Fibroblast of peridontal ligament (primary cell): ENCODE results near the gene ELF1.
A peak's percentile ranks its signal among the peaks of the same experiment; 100 is the strongest.
"Not testable (repeated sequence)": the region's sequence is repeated elsewhere in the genome, so short reads cannot be mapped to it uniquely, and the experiment has no call there.

Source experiments
- DNase-seq: peaks from one replicate; pipeline ENCODE4 v3.0.0-alpha.2; 2010; ENCODE audit errors: extremely low read depth

The ELF1 gene

DNA sequence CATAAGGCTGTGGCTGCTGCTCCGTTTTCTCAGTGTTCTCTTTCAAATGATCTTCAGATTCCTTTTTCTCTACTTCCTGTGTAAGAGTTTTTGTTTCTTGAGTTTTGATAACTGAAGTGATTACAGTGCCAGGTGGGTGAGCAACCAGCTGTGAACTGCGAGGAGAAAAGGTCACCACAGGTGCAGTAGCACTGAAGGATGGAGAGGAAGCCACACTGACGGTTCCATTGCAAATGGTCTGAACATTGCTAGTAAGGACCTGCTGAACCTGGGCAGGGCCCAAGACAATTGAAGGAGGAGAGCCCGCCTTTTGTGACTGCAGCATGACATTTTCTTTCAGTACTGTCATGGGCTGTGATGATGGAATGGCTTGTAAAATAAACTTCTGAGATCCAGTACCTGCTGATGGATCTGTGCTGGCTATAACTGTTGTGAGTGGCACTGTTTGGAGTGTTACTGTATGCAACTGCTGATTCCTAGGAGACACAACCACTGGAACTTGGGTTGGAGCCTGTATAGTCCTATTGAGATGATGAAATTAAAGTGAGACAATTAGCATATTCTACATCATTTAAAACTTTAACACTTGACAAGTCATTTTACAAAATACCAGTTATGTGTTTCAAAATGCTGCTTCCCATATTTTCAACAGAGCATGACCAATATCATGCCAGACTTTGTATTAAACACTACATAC lies 85.5 kb downstream of the ELF1 start:
- DNase-seq = no peak

DNA sequence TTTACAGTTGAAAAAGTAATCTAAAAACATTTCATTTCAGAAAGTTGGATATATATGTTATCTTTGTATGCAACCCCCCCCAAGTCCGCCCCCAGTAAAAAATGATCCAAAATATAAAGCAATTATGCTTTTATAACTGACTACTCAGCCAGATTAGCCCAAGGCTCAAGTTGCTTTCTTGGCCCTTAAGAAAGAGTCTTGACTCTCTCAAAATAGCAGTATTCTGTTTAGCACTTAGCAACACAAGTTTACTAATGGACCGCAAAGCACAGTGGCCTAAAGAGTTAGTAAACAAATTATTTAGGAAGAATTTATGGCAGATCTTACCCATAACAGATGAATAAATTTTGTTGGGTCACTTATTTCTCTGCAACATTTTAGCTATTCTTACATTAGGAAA lies 86.9 kb downstream of the ELF1 start:
- no peak for DNase-seq

DNA sequence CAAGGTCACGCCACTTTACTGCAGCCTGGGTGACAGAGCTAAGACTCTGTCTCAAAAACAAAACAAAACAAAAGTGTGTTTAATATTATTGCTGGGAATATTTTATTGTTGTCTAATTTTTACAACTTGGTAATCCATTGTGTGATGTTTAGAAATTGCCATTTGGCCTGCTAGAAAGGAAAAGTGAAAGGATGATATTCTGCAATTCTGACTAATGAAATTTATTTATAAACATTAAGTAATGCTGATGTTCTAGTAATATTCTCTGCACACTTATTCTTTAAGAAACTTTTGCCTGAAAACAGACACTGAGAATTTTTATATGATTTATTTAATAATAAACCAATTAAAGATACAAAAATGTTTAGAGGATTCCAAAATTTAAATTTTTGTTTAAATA lies 87.4 kb downstream of the ELF1 start:
- DNase-seq = no peak

DNA sequence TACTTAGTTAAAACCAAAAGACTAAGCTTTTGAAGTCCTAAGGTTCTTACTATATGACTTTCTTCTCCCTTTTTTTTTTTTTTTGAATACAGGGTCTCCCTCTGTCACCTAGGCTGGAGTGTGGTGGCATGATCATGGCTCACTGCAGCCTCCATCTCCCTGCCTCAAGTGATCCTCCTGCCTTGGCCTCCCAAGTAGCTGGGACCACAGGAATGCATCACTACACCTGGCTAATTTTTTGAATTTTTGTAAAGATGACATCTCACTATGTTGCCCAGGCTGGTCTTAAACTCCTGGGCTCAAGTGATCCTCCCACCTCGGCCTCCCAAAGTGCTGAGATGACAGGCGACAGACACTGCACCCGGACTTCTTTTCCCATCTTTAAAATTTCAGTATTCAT lies 89.2 kb downstream of the ELF1 start:
- DNase-seq = not testable (repeated sequence)

DNA sequence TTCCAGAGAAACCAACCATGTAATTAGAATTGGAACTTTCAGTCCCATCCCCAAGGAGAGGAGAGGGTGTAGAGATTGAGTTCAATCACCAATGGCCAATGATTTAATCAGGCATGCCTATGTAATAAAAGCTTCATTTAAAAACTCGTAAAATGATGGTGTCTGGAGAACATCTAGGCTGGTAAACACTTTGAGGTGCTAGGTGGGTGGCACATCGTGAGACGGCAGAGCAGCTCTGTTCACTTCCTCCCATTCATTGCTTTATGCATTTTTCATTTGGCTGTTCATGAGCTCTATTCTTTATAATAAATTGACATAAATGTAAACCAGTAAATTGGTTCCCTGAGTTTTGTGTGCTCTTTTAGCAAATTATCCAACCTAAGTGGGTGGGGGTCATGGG lies 90.1 kb downstream of the ELF1 start:
- no peak for DNase-seq

DNA sequence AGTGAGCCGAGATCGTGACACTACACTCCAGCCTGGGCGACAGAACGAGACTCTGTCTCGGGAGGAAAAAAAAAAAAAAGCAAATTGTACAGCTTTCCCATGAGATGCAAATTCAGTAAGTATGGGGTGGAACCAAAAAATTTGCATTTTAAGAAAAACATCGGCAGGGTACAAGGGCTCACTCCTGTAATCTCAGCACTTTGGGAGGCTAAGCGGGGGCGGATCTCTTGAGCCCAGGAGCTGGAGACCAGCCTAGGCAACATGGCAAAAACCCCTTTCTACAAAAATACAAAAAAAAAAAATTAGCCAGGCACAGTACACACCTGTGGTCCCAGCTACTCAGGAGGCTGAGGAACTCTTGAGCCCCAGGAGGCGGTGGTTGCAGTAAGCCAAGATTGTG lies 91.2 kb downstream of the ELF1 start:
- no peak for DNase-seq

DNA sequence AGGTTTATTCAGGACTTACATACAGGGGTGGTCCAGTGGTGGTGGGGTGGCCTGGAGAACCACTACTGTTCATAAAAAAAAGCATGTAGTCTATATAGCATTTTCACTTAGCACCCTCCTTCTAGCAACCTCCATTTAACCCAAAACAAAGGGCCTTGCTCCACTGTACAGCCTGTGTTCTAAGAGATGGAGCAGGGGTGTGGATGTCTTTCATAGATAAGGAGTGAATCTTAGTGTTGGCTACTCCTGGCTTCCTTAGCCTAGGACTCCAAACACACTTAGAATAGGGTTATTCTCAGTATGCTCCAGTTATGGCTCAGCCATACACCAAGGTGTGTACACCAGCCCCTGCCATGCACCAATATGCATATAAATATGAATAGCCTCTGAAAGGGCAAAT lies 95.2 kb downstream of the ELF1 start:
- DNase-seq = no peak

DNA sequence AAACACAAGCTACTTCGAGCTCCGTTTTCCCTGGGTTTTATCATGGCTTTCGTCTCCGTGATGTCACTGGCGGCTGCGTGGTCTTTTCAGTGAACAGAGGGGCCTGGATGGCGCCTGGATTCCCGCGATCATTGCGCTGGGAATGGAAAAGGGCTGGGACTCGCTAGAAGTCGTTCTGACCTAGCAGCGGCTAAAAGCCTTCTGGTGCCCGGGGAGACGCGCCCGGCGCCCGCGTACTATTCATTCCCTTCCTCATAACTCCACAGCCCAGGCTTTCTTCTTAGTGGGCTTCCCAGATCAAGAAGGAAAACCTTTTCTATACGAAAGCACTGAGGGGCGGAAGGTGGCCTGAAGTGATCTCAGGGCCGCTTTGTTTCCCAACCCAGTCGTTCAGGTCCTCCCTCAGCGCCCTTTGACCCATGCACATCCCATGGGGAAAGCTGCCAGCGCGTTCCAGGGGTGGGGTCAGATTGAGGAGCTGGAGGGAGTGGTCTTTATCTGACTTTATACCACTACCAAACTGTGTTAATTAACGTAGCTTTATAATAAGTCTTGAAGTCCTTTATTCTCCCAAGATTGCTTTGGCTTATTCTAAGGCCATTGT lies 96.6 kb downstream of the ELF1 start:
- no peak for DNase-seq

DNA sequence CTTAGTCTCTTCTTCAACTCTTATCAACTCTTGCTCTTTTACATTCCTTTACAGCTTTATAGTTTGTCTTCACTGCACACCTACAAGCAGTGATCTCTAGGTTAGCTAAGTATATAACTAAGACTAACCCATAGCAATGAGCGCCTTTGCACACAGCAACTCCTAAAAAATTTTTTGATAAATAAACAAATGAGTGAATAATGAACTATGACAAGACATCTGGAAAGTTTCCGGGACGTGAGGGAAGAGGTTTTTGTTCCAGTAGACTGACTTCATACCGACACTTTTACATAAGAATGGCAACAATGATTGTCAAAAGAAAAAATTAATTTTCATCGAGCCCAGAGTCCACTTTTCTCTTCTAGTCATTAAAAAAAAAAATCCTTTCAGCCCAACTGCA lies 98.3 kb downstream of the ELF1 start:
- DNase-seq = peak; percentile 38

DNA sequence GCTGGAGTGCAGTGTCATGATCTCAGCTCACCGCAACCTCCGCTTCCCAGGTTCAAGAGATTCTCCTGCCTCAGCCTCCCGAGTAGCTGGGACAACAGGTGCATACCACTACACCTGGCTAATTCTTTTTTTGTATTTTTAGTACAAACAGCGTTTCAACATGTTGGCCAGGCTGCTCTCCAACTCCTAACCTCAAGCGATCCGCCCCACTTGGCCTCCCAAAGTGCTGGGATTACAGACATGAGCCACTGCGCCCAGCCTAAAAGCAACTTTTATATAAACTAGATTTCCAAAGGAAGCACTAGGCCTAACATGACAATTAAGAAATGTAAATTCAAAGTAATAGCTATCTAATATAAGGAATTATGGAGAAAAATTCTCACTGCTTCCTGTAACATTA lies 99.2 kb downstream of the ELF1 start:
- DNase-seq = peak; percentile 11

DNA sequence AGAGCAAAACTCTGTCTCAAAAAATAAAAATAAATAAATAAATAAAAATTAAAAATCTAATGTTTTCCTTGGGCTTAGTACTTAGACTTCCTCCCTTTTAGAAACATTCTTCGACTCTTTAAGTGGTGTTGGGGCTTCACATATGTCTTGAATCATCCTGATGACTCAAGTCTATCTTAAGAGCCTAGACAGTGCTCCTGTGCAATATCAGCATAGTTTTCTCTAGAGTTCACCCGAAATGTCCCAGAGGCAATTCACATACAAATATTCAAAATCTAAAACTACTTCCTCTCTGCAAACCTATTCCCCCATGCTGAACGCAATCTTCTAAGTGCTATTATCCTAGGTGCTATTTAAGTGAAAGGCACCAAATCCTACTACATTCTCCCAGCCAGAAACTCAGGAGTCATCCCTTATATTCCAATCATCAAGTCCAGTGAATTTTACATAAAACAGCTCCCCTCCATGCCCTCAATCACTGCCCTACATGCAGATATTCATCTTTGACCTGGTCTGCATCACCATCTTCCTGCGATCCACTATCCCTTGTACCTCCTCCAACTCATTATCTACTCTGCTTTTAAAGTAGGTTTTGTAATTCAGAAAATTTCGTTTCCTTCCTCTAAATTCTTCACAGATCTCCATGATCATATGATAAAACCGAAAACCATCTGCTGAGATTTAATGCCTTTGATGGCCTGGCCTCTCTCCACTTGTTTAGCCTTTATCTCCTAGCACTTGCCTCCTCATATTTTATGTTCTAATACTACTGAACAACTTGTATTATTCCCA lies 102.7 kb downstream of the ELF1 start:
- peak; percentile 58 for DNase-seq

DNA sequence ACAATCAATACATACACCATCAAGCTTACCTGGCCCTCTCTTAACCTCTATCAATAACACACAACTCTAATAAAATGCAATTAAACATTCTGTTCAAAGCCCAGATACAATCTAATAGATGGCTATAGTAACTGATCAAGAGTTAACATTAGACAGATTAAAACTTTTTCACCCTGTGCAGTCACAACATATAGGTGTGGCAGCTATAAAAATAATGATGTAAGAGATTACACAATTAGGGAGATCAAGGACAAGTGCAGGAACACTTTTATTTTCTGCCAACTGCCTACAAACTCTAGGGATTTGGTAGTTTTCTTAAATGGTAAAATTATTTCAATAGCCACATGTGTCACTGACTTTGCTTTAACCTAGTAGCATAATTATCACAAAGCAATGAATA lies 104.3 kb downstream of the ELF1 start:
- not testable (repeated sequence) for DNase-seq

DNA sequence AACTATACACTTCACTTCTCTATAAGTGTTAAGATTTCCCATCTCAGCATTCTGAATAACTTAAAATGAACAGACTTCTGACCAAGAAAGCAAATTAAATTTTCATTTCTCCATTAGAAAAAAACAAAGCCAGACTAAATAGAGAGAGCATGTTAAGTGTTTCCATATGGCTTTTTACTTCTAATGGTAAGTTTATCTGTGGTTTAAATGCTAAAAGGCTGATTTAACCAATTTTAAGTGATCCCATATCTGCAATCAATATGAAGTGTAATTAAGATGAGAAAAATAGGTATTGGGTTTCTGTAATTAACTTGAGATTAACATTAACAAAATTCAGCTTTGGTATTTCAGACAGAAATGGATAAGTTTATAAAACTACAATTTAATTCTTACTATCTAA lies 107.8 kb downstream of the ELF1 start:
- peak; percentile 43 for DNase-seq

DNA sequence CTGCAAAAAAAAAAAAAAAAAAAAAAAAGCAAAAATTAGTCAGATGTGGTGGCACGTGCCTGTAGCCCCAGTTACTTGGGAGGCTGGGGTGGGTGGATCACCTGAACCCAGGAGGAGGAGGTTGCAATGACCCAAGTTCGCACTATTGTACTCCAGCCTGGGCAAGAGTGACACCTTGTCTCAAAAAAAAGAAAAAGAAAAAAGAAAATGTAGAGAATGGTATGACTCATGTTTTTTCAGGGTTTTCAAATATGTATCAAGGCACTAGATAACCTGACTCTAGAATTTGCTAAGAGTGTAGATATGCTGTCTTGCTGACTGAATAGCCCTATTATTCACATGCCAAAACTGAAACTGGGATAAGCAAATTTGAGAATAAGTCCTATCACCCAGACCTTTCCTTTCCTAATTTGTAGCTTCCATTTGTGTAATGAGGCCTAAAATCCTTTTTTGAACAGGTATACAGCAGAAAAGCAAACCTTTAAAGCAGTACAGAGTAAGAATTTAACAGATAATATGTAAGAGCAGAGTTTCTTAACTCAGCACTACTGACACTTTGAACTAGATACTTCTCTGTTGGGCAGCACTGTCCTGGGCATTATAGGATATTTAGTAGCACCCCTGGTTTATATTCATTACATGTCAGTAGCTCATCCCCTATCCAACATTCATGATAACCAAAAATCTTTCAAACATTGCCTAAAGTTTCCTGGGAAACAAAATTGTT lies 108.6 kb downstream of the ELF1 start:
- DNase-seq = peak; percentile 27

DNA sequence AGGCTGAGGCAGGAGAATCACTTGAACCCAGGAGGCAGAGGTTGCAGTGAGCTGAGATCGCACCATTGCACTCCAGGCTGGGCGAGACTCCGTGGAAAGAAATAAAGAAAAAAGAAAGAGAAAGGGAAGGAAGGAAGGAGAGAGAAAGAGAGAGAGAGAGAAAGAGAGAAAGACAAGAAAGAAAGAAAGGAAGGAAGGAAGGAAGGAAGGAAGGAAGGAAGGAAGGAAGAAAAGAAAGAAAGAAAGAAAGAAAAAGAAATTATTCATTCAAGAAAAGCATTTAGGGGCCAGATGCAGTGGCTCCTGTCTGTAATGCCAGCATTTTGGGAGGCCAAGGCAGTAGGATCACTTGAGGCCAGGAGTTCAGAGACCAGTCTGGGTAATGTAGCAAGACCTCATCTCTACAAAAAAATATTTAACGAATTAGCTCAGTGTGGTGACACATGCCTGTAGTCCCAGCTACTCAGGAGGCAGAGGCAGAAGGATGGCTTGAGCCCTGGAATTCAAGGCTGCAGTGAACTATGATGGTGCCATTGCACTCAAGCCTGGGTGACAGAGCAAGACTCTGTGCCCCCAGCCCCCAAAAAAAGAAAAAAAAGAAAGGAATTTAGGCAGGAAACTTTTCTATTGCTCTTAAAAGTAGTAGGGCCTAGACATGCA lies 109.4 kb downstream of the ELF1 start:
- not testable (repeated sequence) for DNase-seq

DNA sequence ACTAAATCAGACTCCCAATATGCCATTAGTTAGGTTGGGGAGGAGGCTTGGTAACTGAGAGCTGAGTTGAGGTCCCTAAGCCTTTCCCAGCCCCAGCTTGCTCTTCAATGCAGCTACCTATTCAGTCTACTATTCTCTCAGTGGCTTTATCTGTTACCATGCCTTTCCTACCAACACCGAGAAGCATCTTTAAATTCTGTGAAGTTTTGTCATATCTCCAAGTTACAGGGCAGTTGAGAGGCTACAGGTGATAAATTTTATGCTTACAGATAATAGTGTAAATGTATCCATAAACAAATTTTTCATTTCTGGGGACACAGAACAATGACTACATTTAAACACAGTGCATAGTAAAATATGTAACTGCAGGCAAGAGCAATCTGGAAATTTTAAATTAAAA lies 110.6 kb downstream of the ELF1 start:
- DNase-seq = no peak

DNA sequence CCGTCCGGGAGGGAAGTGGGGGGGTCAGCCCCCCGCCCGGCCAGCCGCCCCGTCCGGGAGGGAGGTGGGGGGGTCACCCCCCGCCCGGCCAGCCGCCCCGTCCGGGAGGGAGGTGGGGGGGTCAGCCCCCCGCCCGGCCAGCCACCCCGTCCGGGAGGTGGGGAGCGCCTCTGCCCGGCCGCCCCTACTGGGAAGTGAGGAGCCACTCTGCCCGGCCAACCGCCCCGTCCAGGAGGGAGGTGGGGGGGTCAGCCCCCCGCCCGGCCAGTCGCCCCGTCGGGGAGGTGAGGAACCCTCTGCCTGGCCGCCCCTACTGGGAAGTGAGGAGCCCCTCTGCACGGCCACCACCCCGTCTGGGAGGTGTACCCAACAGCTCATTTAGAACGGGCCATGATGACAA lies 118.1 kb downstream of the ELF1 start:
- DNase-seq = not testable (repeated sequence)

DNA sequence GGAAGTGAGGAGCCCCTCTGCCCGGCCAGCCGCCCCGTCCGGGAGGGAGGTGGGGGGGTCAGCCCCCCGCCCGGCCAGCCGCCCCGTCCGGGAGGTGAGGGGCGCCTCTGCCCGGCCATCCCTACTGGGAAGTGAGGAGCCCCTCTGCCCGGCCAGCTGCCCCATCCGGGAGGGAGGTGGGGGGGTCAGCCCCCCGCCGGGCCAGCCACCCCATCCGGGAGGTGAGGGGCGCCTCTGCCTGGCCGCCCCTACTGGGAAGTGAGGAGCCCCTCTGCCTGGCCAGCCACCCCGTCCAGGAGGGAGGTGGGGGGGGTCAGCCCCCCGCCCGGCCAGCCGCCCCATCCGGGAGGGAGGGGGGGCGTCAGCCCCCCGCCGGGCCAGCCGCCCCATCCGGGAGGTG lies 118.5 kb downstream of the ELF1 start:
- not testable (repeated sequence) for DNase-seq

DNA sequence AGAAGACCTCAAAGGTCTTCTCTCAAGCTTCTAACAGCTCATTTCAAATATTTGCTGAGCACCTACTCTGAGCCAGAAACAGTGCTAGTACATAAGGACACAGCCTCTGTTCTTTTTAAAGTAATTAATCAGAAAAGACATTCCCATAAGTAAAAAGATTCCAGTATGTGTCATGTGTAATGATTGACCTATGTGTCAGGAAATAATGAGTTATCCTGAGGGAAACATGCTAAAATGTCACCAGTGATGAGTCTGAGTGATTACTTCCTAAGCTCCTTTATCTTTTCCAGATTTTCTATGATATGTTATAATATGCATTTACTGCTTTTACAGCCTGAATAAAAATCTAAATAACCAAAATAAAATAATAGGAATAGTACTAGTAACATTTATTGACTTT lies 122.1 kb downstream of the ELF1 start:
- DNase-seq = no peak

DNA sequence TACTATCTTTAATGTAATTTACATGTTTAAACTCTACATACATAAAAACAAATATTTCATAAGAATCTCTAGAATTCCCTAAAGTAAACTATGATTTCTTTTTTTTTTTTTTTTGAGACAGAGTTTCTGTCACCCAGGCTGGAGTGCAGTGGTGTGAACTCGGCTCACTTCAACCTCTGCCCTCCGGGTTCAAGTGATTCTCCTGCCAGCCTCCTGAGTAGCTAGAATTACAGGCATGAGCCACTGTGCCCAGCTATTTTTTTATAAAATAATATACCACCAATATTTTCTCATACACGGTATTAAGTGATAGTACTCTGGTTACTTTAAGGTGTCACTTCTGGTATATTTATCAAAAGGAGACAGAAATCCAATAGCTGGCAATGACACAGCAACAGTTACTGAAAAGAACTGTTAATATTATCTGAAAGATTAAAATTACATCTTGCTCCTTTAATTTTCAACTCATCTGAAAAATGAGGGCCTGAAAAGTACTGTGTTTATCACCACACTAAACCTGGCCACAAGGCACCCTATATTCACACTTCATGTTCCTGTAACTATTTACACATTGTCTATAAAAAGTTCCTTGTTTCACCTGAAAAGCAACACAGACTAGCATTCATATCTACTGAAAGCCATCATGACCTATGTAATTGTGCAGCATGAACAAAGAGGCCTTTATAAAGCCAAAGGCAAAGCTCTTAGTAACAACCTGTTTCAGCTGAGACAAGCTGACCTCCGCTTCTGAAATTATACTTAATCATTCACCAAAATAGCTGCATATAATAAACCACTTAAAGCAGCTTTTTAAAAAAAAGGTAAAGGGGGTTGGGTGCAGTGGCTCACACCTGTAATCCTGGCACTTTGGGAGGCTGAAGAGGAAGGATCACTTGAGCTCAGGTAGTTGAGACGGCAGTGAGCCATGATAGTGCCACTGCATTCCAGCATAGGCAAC lies 123.6 kb downstream of the ELF1 start:
- DNase-seq = no peak

DNA sequence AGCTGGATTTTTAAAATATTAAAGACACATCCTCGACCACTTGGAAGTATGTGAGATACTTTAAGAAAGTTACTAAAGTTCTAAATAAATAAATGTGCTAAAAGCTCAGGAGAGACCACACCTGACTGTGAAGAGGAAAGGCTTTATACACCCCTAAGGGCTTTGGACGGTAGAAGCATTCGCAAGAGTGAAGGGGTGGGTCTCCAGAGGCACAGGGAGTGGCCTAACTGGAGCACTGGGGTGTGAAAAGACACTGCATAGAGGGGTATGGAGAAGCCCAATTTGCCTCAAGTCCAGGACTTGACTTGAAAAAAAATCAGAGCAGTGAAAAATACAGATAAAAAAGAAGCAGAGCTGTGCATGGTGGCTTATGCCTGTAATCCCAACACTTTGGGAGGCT lies 125.5 kb downstream of the ELF1 start:
- not testable (repeated sequence) for DNase-seq
